SK-N-SH treated with all-trans-retinoic acid at 6 μM for 48 hours (cell line): ENCODE results near the gene SCYGR3.
"Not testable (repeated sequence)": the region's sequence is repeated elsewhere in the genome, so short reads cannot be mapped to it uniquely, and the experiment has no call there.

ENCODE experiments used
- ATAC-seq: fragments of 200-7000 bp; cut with Tn5 transposase; 3 replicates; pipeline ENCODE4 v1.9.1; 2020; ENCODE audit warnings: mild to moderate bottlenecking, moderate library complexity
- BACH2 ChIP-seq: fragments of 250-450 bp; sonication (Bioruptor Pico); IDR thresholded peaks from 2 replicates; pipeline ENCODE4 v1.9.0; 2021; ENCODE audit warnings: mild to moderate bottlenecking, borderline replicate concordance
- ESRRG ChIP-seq: fragments of 250-450 bp; sonication (Bioruptor Pico); IDR thresholded peaks from 2 replicates; pipeline ENCODE4 v1.6.1; 2021; ENCODE audit warnings: mild to moderate bottlenecking
- GLIS3 ChIP-seq: fragments of 250-450 bp; sonication (Bioruptor Pico); IDR thresholded peaks from 2 replicates; pipeline ENCODE4 v1.5.0; 2020; ENCODE audit warnings: mild to moderate bottlenecking, moderate library complexity
- ISL1 ChIP-seq: fragments of 250-450 bp; sonication (Bioruptor Pico); IDR thresholded peaks from 2 replicates; pipeline ENCODE4 v2.1.2; 2022; ENCODE audit warnings: mild to moderate bottlenecking, moderate library complexity
- OSR1 ChIP-seq: fragments of 250-450 bp; sonication (Bioruptor Pico); IDR thresholded peaks from 2 replicates; pipeline ENCODE4 v1.8.0; 2022; ENCODE audit warnings: moderate library complexity, mild to moderate bottlenecking, inconsistent platforms
- PATZ1 ChIP-seq: fragments of 250-450 bp; sonication (Bioruptor Pico); IDR thresholded peaks from 2 replicates; pipeline ENCODE4 v1.8.0; 2020; ENCODE audit warnings: mild to moderate bottlenecking, moderate library complexity, borderline replicate concordance
- RARB ChIP-seq: fragments of 250-450 bp; sonication (Bioruptor Pico); IDR thresholded peaks from 2 replicates; pipeline ENCODE4 v1.8.0; 2021; ENCODE audit warnings: mild to moderate bottlenecking, moderate library complexity
- SNAI2 ChIP-seq: fragments of 250-450 bp; sonication (Bioruptor Pico); IDR thresholded peaks from 2 replicates; pipeline ENCODE4 v1.5.0; 2020; ENCODE audit warnings: mild to moderate bottlenecking, moderate library complexity
- TCF4 ChIP-seq: fragments of 250-450 bp; sonication (Bioruptor Pico); IDR thresholded peaks from 2 replicates; pipeline ENCODE4 v1.8.0; 2021; ENCODE audit warnings: mild to moderate bottlenecking, moderate library complexity, borderline replicate concordance
- TOX ChIP-seq: fragments of 250-450 bp; sonication (Bioruptor Pico); IDR thresholded peaks from 2 replicates; pipeline ENCODE4 v1.8.0; 2021; ENCODE audit warnings: mild to moderate bottlenecking, moderate library complexity, borderline replicate concordance
- ZFP3 ChIP-seq: fragments of 250-450 bp; sonication (Bioruptor Pico); IDR thresholded peaks from 2 replicates; pipeline ENCODE4 v1.5.0; 2020; ENCODE audit warnings: mild to moderate bottlenecking, moderate library complexity
- ZNF565 ChIP-seq: fragments of 450-650 bp; formaldehyde crosslinking; conservative IDR thresholded peaks from 2 replicates; pipeline ENCODE4 v1.5.0; 2020; ENCODE audit warnings: low read depth, mild to moderate bottlenecking, moderate library complexity
- ZNF70 ChIP-seq: fragments of 450-650 bp; formaldehyde crosslinking; IDR thresholded peaks from 2 replicates; pipeline ENCODE4 v1.5.0; 2020; ENCODE audit warnings: mild to moderate bottlenecking, moderate library complexity
- ZNF8 ChIP-seq: fragments of 450-650 bp; formaldehyde crosslinking; IDR thresholded peaks from 2 replicates; pipeline ENCODE4 v1.5.0; 2020; ENCODE audit warnings: mild to moderate bottlenecking, moderate library complexity
- TF ChIP-seq, protein P1 (sequence below): fragments of 250-450 bp; sonication (Bioruptor Pico); IDR thresholded peaks from 2 replicates; pipeline ENCODE4 v1.5.0; 2020; ENCODE audit warnings: mild to moderate bottlenecking, moderate library complexity

Gene SCYGR3

GRCh38 chr2:227608561-227609338 lies 5.9 kb downstream of the SCYGR3 start:
- TF ChIP-seq PATZ1 (no peak), SNAI2 (CRISPR knock-in tag) (no peak)
- no peak for ATAC-seq

DNA sequence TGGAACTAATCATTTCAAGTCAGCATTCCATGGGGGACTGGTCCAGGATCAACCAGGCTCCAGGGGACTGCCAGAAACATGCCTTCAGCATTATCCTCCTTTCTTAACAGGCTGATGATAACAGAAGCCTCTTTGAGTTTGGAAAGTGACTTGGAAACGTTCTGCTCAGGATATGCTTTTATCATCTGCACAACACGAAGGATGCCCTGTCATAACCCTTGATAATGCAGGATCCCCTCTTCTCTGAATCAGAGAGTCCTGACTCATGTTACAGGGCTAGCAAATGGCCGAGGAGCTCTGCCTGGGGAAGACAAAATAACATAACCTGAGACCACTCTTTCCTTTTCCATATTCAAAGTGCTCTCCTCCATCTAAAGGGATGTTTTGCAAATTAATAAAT lies 6.7 kb downstream of the SCYGR3 start:
- ATAC-seq: peak; percentile 53
- TF ChIP-seq GLIS3 (CRISPR knock-in tag): no peak
- TF ChIP-seq, protein P1, sequence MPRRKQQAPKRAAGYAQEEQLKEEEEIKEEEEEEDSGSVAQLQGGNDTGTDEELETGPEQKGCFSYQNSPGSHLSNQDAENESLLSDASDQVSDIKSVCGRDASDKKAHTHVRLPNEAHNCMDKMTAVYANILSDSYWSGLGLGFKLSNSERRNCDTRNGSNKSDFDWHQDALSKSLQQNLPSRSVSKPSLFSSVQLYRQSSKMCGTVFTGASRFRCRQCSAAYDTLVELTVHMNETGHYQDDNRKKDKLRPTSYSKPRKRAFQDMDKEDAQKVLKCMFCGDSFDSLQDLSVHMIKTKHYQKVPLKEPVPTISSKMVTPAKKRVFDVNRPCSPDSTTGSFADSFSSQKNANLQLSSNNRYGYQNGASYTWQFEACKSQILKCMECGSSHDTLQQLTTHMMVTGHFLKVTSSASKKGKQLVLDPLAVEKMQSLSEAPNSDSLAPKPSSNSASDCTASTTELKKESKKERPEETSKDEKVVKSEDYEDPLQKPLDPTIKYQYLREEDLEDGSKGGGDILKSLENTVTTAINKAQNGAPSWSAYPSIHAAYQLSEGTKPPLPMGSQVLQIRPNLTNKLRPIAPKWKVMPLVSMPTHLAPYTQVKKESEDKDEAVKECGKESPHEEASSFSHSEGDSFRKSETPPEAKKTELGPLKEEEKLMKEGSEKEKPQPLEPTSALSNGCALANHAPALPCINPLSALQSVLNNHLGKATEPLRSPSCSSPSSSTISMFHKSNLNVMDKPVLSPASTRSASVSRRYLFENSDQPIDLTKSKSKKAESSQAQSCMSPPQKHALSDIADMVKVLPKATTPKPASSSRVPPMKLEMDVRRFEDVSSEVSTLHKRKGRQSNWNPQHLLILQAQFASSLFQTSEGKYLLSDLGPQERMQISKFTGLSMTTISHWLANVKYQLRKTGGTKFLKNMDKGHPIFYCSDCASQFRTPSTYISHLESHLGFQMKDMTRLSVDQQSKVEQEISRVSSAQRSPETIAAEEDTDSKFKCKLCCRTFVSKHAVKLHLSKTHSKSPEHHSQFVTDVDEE: no peak
- TF ChIP-seq ZNF565 (CRISPR knock-in tag): no peak
- TF ChIP-seq TCF4 (CRISPR knock-in tag): no peak
- no peak for TF ChIP-seq ZNF70 (CRISPR knock-in tag)

DNA sequence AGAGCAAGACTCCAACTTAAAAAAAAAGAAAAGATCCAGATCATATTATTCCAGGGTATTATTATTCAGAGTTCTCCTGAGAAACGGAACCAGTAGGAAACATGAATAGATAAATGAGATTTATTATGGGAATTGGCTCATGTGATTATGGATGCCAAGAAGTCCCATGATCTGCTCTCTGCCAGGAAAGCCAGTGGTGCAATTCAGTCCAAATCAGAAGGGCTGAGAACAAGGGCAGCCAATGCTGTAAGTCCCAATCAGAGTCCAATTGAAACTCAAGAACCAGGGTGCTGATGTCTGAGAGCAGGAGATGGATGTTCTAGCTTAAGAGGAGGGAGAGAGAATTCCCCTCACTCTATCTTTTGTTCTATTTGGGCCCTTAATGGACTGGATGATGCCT lies 8.2 kb downstream of the SCYGR3 start:
- TF ChIP-seq ZNF70 (CRISPR knock-in tag): no peak
- no peak for TF ChIP-seq ZFP3 (CRISPR knock-in tag)
- TF ChIP-seq ISL1: no peak
- no peak for TF ChIP-seq ZNF8 (CRISPR knock-in tag)
- no peak for TF ChIP-seq TOX (CRISPR knock-in tag)
- TF ChIP-seq, protein P1: no peak
- no peak for TF ChIP-seq SNAI2 (CRISPR knock-in tag)
- TF ChIP-seq, all 23 proteins: peak for 0
- ATAC-seq: no peak

- TF ChIP-seq TOX (CRISPR knock-in tag) (no peak), ZFP3 (CRISPR knock-in tag) (no peak), RARB (CRISPR knock-in tag) (no peak), BACH2 (CRISPR knock-in tag) (no peak), ZNF565 (CRISPR knock-in tag) (no peak), ESRRG (no peak), OSR1 (CRISPR knock-in tag) (no peak)
- TF ChIP-seq, protein P1: no peak
- ATAC-seq: no peak
Measured at GRCh38 chr2:227602358-227602757, 12.3 kb downstream of the SCYGR3 start.

DNA sequence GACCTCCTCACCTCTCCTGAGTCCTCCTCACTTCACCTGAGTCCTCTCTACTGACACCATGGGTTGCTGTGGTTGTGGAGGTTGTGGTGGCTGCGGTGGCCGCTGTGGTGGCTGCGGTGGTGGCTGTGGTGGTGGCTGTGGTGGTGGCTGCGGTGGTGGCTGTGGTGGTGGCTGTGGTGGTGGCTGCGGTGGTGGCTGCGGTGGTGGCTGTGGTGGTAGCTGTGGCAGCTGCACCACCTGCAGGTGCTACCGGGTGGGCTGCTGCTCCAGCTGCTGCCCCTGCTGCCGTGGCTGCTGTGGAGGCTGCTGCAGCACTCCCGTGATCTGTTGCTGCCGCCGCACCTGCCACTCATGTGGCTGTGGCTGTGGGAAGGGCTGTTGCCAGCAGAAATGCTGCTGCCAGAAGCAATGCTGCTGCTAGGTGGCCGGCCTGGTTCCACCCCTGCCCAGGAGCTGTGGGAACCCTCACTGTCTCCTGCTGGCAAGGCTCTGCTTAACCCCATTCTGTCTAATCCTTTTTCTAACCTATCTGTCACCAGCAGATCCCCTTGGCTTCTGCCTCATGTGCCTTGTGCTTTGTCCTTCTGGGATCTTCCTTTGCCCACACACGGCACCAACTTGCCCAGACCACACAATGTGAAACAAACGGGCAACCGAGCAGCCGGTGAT lies 15.7 kb downstream of the SCYGR3 start, which contains the start of gene SCYGR2:
SCYGR2 (plus strand) TSS at position 59 of the 669 bp plus-strand sequence; CDS start at position 59, 0 bp downstream.
- not testable (repeated sequence) for ATAC-seq
